Stimulated activated CD8-positive, alpha-beta memory T cell treated with anti-CD3 and anti-CD28 coated beads, Interleukin-7, amount 100 ng/mL, for 48 hours (primary cell): ENCODE results near the gene TRIM71.
"Not testable (repeated sequence)": the region's sequence is repeated elsewhere in the genome, so short reads cannot be mapped to it uniquely, and the experiment has no call there.

Experiments used
- DNase-seq, 2 donors: peaks; one replicate each; pipeline ENCODE4 v3.0.0-alpha.2; 2020; ENCODE audit warnings: low read depth in 1 of 2; ENCODE audit errors: extremely low read depth in 1 of 2

The TRIM71 gene

DNA sequence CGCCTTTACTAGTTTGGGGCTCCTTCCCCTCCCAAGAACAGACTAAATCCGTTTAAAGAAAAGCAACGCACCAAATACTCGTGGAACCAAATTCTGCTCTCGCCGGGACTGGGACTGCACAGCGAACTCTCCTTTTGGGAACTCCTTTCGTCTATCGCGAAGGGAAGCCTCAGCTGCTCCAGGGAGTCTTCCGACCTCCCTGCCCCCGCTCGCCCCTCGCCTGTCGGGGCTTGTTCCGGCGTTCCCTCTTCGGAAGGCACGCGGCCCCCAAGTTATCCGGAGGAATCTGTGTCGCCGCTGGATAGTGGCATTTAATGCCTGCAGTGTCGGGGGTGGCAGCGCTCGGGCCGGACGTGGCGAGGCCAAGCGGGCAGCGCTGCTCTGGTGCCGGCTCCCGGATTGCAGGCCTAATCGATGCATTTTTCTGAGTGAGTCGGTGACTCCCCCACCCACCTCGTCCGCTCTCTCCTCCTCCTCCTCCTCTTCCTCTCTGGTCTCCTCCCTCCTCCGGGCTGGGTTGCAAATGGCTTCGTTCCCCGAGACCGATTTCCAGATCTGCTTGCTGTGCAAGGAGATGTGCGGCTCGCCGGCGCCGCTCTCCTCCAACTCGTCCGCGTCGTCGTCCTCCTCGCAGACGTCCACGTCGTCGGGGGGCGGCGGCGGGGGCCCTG lies at the start of gene TRIM71:
Gene TRIM71 (plus strand): TSS at position 440 of the 671 bp plus-strand sequence. CDS start 84 bp downstream, at position 524.
- no peak for DNase-seq

DNA sequence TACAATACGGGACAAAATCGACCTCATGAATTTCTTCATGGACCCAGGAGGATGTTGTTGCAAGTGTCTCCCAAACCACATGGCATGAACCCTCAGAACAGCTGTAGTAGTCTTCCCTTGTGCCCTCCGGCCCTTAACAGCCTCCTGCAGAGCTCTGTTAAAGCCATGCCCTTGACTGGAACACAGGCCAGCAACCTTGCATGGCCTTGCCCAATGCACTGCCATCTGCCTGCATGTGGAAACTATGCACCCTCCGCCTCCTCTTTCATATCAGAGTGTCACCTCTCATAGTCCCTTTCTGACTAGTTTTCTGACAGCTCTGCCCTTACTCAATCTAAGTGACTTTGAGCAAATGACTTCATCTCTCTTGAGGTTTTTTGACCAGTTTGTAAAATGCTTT lies 39.4 kb upstream of the TRIM71 start:
- peak in 1 of 2 donors; percentile 22 for DNase-seq

DNA sequence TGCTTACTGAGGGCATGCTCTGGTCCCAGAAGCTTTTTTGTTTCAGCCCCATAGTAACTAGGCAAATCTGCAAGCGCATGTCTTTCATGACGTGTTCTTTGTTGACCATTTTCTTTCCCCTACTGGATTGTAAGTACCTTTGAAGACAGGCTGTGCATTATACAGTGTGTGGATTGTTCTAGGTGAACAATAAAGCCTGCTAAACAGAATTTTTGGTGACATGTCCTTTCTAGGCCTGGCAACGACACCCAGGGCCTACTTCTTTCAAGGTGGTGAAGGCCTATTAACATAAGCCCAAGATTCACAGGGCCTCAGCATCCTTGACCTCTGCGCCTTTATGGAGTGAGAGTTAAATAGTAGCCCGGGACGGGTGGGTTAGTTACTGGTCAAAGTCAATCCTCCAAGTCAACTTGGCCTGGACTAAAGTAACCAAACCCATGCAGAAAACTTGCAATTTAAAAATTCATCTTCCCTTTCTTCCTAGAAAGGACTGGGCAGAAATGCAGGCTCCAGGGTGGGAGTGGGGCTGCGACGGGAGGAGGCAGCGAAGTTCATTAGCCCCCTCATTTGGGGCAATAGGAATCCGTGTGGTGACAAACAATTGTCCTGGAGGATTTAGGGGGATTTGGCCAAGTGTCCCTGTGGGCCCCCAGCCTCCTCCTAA lies 37.6 kb upstream of the TRIM71 start:
- no peak for DNase-seq

DNA sequence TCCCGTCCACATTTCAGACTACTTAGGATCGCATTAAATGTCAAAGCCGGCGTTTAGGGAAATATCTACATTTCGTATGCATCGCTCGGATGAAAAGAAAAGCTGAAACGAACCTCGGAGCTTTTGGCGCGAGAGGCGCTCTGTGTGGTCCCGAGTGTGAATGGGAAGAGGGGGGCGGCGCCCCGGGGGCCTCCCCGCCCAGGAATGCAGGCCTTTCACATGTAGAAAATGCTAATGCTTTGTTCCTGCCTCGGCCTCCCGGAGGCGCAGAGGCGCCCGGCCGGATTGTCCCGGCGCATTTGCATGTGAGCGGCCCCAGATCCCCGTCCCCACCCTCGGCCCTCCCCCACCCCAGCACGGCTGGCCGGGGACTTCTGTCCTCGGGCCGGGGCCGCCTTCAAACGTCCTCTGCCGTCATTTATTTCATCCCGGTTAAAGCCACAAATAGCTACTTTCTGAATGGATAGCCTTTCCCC lies 37.0 kb upstream of the TRIM71 start:
- no peak for DNase-seq

DNA sequence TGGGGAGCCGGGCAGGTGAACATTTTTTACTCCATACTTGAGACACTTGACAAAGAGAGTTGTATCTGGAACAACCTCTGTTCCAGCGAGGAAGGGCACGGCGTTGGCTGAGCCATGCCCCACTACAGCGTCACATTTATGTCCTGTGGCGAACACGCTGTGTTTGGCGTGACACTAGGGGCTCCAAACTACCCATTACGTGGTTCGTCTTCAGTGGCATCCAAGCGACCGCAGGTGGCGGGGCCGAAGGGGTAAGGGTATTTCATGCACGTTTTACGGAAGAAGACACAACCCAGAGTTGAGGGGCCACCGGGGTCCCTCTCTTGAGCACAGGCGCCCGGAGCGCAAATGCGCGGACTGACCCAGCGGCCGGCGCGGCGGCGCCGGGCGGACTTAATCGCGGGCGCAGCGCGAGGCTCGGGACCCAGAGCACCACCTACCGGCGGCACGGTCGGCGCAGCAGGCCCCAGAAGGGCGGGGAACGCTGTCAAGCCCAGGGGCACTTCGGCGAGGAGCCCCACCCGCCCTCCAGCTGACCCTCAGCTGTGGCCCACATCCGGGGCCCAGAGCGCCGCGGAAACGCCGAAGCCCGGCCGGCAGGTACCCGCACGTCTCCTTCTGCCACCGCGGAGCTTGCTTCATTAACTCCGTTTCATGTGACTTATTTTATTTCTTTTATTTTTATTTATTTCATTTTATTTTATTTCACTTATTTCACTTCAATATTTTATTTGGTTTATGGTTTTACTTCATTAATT lies 36.4 kb upstream of the TRIM71 start:
- peak; percentile 54 to 58 for DNase-seq

DNA sequence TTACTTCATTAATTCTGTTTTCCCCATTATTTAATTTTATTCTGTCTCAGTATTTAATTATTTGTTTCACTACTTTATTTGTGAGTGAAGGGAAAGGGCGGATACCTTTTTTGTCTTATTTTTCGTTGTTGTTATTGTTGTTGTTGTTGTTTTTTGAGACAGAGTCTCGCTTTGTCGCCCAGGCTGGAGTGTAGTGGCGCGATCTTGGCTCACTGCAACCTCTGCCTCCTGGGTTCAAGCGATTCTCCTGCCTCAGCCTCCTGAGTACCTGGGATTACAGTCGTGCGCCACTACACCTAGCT lies 35.9 kb upstream of the TRIM71 start:
- not testable (repeated sequence) for DNase-seq

DNA sequence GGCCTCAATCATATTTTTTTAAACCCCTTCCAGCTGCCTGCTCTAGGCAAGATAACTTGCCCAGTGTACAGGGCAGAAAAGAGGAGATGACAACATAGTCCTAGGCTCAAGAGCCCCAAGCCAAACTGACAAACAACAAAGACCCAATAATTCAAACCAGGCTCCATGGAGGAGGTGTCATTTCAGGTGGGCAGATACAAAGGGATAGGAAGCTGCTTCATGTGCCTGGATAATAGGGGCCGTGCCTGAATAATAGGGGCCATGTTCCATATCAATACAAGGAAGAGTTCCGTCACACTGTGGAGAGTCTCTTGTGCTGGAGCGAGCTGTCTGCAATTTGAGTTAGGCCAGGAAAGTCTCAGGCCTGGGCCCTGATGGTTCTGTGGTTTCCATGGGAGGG lies 35.4 kb upstream of the TRIM71 start:
- DNase-seq = no peak

DNA sequence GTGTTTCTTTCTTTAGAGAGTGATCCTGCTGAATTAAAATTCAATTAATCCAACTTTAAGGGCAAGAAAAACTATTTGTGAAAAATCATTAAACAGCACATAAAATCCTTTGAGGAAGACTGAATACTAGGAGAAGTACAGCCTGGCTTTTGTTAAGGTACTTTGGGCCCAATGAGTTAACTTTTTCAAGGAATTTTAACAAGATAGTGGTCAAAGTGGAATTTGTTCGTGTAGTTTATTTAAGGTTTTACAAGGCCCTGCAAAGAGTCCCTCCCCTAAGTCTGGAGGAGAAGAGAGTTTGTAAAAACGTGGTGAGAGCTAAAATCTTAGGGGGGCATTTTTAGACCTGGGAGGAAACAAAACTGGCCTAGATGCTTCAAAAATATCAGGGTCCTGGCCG lies 26.0 kb upstream of the TRIM71 start:
- DNase-seq = no peak

DNA sequence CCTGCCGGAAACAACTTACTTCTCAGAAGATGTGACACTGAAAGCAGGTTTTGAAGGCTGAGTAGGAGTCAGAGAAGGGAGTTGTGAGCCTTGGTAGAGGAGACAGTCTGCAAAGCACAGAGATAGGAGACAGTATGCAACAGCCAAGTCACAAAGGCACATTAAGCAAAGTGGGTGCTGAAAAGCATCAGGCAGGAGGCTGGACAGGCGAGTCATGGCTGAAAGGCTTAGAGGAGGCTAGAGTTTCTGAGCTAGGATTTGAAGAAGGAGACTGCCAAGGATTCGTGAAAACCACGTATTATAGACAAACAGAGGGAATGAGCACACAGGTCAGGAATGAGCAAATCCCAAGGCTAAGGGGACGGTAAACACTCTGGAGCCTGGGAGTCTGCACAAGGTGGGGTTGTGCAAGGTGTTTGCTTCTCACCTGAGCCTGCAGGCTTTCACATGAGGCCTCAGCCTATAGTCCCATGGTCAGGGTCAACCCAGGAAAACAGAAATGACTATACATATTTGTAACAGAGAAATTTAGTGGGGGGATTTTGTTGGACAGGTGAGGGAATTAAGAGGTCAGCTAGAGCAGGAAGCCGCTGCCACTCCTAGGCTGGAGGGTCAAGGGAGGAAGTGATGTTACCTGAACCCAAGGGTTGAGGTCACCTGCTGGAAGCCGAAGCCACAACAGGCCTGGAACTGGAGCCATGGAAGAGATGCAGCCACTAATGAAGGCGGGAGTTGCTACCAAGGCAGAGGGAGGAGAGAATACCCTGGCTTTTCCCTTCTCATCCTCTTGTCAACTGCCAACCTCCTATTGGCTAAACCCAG lies 23.1 kb upstream of the TRIM71 start:
- no peak for DNase-seq

DNA sequence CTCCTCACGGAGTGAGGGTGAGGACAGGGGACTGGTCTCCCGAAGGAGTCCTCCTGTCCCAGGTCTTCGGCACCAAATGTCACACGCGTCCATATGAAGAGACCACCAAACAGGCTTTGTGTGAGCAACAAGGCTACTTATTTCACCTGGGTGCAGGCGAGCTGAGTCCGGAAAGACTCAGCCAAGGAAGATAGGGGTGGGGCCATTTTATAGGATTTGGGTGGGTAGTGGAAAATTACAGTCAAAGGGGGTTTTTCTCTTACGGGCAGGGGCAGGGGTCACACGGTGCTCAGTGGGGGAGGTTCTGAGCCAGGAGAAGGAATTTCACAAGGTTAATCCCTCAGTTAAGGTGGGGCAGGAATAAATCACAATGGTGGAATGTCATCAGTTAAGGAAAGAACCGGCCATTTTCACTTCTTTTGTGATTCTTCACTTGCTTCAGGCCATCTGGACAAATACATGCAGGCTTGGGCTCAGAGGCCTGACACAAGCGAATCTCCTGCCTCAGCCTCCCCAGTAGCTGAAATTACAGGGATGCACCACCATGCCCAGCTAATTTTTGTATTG lies 21.3 kb upstream of the TRIM71 start:
- not testable (repeated sequence) for DNase-seq

DNA sequence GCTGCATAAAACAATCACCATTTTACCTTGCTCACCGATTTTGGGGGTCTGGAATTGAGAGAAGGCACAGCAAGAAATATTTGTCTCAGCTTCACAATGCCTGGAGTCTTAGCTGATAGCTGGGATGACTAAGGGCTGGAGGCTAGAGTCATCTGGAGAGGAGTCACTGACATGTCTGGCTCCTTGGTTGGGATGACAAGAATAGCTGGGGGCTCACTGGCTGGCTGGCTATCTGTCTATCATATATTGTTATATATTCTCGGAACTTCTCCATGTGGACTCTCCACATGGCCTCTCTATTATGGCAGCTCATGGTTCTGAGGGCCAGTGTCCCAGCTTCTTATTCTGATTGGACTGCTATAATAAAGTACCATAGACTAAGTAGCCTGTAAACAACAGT lies 20.0 kb upstream of the TRIM71 start:
- no peak for DNase-seq

DNA sequence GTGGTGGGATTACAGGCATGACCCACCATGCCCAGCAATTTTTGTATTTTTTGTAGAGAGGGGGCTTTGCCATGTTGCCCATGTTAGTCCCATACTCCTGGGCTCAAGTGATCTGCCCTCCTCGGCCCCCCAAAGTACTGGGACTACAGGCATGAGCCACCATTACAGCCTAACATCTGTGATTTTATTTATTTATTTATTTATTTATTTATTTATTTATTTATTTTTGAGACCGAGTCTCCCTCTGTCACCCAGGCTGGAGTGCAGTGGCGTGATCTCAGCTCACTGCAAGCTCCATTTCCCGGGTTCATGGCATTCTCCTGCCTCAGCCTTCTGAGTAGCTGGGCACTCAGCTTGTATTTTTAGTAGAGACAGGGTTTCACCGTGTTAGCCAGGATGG lies 16.4 kb upstream of the TRIM71 start:
- DNase-seq = not testable (repeated sequence)

DNA sequence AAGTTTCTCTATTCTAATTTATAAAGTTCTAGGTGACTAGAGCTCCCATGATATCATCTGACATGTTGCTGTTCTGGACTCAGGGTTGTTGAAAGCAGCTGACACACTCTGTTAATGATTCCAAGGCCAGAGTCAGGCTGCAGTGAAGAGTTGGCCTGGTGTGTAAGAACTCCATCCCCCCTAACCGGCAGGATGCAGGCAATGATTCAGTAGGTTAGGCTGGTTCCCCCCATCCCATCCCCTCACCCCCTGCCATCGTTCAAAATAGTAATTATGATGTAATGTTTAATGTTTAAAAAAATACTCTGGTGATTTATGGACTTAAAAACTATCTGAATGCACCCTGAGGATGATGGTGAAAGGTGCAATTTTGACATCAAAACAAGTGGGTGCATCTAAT lies 4.6 kb upstream of the TRIM71 start:
- no peak for DNase-seq

DNA sequence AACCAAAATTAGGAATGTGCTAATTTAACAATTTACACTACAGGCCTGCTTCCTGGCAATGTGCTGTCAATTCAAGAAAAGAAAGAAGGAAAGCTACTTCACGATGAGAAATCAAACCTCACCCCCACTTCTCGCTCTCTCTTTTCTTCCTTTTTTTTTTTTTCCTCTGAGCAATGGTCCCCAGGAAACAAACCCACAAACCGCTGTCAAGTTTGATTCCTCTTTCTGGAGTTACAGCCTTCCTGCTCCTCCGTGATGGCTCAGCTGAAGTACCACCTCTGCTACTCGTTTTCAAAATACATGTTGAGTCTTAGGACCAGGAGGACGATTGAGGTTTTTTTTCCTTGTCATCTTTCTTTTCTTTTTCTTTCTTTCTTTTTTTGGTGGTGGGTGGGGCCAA lies 3.4 kb upstream of the TRIM71 start:
- DNase-seq = no peak

DNA sequence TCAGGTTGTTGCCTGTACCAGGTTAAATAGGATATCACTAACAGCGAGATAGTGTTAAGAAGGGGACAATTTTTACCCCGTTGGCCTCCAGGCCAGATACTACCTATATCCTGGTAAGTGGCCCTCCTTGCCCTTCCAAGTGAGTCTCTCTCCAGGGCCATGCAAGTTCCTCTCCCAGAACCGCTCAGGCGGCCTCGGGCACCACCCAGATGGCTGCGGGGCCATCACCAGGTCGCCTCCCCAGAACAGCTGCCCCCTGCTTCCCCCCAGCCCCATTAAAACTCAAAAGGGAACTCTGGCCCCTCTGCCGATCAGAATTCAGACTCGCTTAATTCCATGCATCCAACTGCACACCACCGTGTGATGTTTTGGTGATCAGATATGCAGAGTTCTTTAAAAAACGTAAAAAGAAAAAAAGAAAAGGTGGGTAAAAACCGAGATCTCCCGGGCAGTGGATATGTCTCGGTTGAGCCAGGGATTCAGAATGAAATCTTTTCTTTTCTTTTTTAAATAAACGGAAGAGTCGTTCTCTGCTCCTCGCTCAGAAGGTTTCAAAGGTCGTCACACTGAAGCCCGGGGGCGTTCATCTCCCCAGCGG lies 1.9 kb upstream of the TRIM71 start:
- DNase-seq = no peak

DNA sequence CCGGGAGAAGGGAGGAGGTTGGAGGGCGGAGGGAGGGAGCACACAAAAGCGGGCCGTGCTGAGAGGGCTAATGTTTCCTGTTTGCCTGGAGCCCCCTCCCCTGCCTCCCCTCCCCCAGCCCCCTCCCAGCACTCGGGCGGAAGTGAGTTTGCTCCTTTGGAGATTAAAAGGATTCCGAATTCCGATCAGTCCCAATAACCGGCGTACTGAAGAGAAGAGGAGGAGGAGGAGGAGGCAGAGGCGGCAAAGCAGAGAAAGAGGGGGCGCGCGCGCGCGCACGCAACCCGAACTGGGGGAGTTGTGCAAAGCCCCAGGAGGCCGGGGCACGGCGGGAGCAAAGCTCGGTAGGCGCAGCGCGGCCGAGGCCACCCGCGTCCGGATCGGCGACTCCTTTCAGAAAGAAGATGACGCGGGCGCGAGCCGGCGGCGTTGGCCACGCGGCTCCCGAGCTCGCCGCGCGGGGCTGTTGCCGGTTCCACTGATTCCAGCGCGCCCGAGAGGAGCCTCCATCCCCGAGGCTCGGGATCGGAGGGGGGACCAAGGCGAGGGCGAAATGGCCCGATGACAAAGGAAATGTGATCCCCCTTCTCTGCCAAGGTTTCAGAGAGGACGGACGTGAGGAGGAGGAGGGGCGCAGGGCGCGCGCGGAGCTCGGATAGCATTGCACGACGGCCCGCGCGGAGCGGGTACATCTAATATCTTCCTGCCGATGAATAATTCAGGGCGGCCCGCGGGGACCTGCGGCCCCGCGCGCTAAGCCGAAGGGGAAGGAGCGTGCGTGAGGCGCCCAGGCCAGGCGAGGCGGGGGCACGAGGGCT lies 1.1 kb upstream of the TRIM71 start:
- no peak for DNase-seq

DNA sequence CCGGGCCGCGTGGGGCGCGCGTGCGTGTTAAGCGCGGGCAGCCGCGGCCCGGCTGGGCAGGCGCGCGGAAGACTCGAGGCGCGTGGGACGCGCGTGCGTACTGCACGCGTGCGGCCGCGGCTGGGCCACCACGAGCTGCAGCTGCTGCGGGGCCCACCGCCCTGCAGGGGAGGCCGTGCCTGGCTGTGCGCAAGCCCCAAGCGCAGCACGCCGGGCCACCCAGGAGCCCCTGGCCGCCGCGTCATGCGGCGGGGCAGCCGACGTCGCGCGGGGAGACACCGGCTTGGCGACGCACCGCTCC lies 590 bp upstream of the TRIM71 start:
- DNase-seq = no peak

DNA sequence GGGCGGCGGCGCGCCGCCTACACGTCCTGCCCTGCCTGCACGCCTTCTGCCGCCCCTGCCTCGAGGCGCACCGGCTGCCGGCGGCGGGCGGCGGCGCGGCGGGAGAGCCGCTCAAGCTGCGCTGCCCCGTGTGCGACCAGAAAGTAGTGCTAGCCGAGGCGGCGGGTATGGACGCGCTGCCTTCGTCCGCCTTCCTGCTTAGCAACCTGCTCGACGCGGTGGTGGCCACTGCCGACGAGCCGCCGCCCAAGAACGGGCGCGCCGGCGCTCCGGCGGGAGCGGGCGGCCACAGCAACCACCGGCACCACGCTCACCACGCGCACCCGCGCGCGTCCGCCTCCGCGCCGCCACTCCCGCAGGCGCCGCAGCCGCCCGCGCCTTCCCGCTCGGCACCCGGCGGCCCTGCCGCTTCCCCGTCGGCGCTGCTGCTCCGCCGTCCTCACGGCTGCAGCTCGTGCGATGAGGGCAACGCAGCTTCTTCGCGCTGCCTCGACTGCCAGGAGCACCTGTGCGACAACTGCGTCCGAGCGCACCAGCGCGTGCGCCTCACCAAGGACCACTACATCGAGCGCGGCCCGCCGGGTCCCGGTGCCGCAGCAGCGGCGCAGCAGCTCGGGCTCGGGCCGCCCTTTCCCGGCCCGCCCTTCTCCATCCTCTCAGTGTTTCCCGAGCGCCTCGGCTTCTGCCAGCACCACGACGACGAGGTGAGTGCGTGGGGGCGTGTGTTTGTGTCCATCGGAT lies 602 bp downstream of the TRIM71 start:
- no peak for DNase-seq

DNA sequence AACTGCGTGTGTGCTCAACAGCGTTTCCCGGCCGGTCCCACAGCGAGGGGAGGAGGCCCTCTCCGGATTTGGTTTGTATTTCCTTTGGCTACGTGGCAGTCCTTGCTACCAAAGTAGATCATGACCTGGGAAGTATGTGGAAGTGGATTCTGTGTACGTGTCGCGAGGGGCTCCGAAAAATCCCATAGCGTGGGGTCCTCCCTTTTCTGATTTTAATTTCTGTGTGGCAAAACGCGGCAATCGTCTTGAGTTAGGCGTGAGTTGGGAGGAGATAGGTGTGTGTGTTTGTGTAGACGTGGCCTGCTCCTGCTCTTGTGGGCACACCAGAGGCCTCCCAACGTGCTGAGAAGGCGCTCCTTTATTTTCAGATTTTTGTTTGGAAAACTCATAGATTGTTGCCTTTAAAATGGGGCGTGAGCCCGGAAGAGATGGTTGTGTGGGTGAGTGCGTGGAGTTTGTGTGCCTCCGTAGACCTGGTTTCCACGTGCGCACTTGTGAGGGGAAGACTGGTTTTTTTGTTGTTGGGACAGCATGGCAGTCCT lies 1.2 kb downstream of the TRIM71 start:
- no peak for DNase-seq
